GM20431 (cell line): Measurements from ENCODE around the gene TSPAN18.

Experiments used
- in situ Hi-C: fragments of 300-500 bp; cut with MseI, MboI; formaldehyde crosslinking; loops from one replicate; pipeline ENCODE4 v1.15.0; 2020; ENCODE audit warnings: low sequenced_read_pairs; ENCODE audit not compliant: unreplicated experiment

Gene TSPAN18

GRCh38 chr11:44920451-44920850 is 193.7 kb downstream of the TSPAN18 start:
- in situ Hi-C loops, result loop anchor here (25.0 kb wide), 2 partner anchors 183 to 383 kb away; partner anchors contain the start of gene TSPAN18

DNA sequence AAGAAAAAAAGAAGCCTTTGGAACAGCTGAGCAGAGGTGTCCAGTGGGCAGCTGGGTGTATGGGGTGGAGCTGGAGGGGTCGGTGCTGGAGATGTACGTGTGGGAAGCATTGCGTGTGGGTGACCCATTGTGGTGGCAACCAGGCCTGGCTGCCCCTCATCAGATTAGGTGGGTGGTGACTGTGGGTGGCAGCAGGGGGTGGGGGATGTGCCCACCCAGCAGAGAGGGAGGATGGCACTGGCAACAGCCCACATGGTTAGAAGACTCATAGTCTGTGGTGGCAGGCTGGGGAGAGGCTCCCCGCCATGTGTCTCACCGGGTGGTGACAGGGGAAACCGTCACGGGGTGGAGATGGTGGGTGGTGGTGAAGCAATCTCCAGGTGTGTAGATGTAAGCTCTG is 196.4 kb downstream of the TSPAN18 start:
- in situ Hi-C loops, result loop anchor here (25.0 kb wide), 2 partner anchors 186 to 386 kb away; partner anchors contain the start of gene TSPAN18

- in situ Hi-C loops, result loop anchor here (25.0 kb wide), 2 partner anchors 187 to 387 kb away; partner anchors contain the start of gene TSPAN18
These were observed 197.0 kb downstream of the TSPAN18 start for GRCh38 chr11:44923806-44924205.

DNA sequence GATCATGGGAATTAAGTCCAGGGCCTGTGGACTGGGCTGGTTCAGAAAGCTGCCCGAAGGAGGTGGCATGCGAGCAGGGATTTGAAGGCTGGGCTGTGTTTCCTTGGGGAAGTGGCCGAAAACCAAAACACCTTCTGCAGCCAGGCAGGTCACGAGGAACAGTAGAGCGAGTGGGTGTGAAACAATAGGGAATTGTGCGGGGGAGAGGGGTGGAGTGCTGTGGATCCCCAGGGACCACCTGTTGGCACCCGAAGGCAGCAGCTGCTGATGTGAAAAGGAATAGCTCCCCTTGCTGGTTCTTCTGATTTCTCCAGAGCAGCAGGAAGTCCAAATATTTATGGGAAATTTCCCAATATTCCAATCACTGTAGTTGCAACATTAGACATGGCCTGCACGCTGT is 199.3 kb downstream of the TSPAN18 start:
- in situ Hi-C loops, result loop anchor here (25.0 kb wide), 1 partner anchor 386 kb away; no protein-coding TSS in a partner anchor

DNA sequence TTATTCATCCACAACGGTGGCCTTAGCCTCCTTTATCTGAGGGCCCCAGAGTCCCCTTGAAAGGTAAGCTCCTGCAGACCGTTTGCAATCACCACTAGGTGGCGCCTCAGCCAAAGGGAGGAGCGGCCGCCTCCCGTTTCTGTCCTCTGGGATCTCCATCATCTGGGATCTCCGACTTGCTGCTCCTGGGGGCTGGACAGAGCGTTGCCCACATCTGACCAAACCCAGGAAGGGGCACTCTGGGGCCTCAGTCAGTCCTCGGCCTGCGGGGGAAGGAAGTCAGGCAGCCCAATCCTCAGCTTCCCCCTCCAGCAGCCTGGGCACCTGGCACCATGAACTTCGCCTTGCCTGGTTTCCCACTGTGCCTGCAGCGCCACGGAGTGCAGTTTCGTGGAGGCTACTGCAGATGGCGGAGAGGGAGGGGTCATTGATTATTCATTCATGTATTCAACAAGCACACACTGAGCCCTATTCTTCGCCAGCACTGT is 200.5 kb downstream of the TSPAN18 start:
- in situ Hi-C loops, result loop anchor here (25.0 kb wide), 1 partner anchor 385 kb away; no protein-coding TSS in a partner anchor

- in situ Hi-C loops, result loop anchor here (25.0 kb wide), 1 partner anchor 384 kb away; no protein-coding TSS in a partner anchor
These were observed 201.4 kb downstream of the TSPAN18 start for GRCh38 chr11:44928144-44928543.

DNA sequence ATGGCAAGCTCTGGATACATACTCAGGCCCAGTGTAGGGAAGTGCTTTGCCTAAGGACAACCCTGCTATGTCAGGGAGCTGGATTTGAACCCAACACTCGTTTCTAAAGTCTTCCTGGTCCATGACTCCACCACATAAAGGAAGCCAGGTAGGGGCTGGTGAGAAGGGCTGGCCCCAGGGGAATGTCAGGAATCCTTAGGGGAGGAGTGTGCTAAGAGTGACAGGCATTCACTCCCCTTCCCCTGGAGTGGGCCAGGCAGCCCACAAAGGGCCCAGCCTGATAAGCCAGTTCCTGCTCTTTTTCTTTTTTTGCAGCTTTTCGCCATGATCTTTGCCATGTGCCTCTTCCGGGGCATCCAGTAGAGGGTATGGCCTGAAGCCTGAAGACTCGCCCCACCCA is 202.1 kb downstream of the TSPAN18 start:
- in situ Hi-C loops, result loop anchor here (25.0 kb wide), 1 partner anchor 383 kb away; no protein-coding TSS in a partner anchor

- in situ Hi-C loops, result loop anchor here (25.0 kb wide), 1 partner anchor 382 kb away; no protein-coding TSS in a partner anchor
These were observed 204.0 kb downstream of the TSPAN18 start for GRCh38 chr11:44930588-44931302.

DNA sequence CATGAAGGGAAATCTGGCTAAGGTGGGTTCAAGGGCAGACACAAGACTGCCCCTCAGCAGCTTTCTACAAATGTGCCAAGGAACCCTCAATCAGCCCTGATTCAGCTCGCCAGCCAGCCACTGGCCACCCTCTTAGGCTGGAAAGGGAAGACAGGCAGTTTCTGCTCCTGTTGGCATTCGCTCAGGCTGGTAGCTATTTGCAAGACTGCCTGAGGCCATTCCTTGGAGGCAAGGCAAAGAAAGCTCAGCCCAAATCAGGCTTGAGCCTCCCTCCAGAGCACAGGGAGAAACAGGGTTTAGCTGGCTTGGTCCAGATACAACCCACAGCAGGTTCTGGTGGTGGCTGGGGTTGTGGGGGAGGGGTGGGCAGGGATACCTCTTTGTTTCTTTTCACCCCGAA is 204.7 kb downstream of the TSPAN18 start:
- in situ Hi-C loops, result loop anchor here (25.0 kb wide), 1 partner anchor 381 kb away; no protein-coding TSS in a partner anchor

GRCh38 chr11:44934110-44934509 is 207.3 kb downstream of the TSPAN18 start:
- in situ Hi-C loops, result loop anchor here (25.0 kb wide), 1 partner anchor 378 kb away; no protein-coding TSS in a partner anchor

DNA sequence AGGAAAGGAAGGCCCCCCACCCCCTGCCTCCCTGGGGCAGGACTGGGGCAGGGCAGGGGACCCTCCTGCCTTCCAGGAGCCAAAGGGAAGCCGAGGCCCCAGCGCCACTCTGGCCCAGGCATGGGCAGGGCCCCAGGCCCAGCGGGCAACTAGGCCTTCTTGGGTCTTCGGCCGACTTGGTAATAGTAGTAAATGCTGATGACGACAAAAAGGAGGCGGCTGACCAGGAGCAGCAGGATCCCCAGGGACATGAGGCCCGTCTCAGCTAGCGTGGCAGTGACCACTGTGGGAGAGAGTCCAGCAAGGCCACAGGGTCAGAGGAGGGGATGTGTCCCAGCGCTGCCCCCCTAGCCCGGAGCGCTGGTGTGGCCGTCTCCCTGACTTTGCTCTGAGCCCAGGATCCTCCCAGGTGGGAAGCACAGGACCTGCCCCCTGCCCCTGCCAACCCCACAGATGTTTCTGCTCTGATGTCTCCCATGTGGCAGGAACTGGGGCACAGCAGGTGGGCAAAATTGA is 208.0 kb downstream of the TSPAN18 start:
- in situ Hi-C loops, result loop anchor here (5.0 to 25.0 kb wide), 2 partner anchors 173 to 378 kb away; no protein-coding TSS in a partner anchor

- in situ Hi-C loops, result loop anchor here (5.0 to 25.0 kb wide), 2 partner anchors 171 to 376 kb away; no protein-coding TSS in a partner anchor
These were observed 209.8 kb downstream of the TSPAN18 start for GRCh38 chr11:44936525-44936924.

GRCh38 chr11:44936951-44937543 is 210.3 kb downstream of the TSPAN18 start:
- in situ Hi-C loops, result loop anchor here (5.0 to 25.0 kb wide), 2 partner anchors 170 to 375 kb away; no protein-coding TSS in a partner anchor

DNA sequence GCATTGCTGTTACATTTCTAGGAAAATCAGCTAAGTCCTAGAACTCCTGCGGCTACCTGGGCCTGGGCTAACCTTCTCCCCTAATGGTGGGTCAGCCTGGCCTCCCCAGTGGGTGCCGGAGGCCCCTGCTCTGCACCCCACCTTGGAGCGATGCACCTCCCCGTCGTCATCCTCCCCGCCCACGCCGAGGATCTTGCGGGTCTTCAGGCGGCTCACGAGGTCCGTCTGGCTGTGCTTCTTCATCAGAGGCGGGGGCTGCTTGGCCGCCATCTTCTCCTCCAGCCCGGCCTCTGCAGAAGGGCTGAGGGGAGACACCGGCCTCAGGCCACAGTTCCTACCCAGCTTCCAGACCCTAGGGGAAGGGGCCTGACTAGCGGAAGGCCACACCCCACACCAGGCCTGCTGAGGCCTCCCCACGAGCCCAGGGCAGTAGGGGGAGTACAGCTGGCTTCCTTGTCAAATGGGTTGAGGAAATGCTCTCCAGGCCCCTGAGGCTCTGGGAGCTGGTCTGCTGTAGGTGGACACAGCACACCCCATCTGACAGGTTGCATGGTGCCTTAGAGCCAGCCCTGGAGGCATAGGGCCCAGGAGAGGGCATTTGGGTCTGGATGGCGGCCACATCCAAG is 211.4 kb downstream of the TSPAN18 start:
- in situ Hi-C loops, result loop anchor here (5.0 to 25.0 kb wide), 2 partner anchors 169 to 374 kb away; no protein-coding TSS in a partner anchor

DNA sequence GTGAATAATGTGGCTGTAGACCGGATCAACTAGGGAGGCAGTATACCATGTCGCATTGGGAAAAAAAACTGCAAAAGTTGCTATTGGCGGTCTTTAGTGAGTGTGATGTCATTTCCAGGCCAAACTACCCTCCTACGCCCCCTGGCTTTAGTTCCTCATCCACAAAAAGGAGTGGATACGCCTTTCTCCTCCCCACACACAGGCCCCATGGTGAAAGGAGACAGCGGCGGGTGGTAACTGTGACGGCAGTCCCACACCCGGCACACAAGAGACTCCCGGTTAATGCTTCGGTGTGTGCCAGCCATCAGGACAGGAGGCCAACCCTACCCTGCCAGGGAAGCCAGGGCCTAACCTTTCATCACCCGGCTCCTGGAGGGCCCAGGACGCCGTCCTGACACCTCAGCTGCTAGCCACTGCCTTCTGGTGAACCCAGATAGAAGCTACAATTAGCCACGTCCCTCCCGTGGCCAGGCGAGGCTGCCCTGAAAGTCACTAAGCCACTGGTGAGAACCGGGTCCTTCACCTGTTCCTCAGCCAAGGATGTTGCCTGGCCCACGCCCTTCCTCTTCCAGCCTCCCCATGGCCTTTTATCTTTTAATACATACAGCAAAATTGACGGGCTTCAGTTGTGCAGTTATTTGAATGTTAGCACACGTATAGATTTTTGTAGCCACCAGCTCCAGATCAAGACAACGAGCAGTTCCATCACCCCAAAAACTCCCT is 213.1 kb downstream of the TSPAN18 start:
- in situ Hi-C loops, result loop anchor here (5.0 to 25.0 kb wide), 2 partner anchors 167 to 372 kb away; no protein-coding TSS in a partner anchor

- in situ Hi-C loops, result loop anchor here (25.0 kb wide), 1 partner anchor 372 kb away; no protein-coding TSS in a partner anchor
These were observed 213.6 kb downstream of the TSPAN18 start for GRCh38 chr11:44940404-44940803.

GRCh38 chr11:44940835-44941234 is 214.1 kb downstream of the TSPAN18 start:
- in situ Hi-C loops, result loop anchor here (25.0 kb wide), 1 partner anchor 371 kb away; no protein-coding TSS in a partner anchor

DNA sequence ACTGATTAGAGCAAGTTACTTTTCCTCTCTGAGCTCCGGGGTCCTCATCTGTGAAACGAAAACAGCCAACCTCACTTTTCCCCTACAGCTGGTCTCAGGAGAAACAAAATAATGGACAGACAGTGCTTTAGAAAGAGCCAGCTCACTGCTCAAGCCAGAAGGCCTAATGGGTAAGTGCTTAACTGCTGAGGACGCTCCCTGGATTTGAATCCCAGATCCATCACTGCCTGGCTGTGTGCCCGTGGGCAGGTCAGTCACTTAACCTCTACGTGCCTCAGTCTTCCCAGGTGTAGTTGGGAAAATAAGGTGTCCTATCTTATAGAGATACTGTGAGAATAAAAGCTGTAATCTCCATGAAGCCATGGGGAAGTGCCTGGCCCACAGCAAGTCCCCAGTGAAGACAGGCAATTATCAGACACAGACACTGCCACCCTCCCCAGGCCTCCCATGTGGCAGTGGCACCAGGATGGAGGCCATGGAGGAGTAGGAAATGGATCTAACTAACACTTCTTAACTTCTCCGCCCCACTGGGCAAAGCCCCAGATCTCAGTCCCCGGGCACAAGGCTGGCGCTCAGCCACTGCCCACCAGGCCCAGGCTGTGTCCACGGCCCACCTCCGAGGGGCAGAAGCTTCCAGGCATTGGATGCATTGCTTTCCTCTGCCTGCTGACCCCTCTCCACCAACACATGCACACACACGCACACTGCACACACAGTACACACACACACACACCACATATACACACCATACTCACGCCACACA is 214.7 kb downstream of the TSPAN18 start:
- in situ Hi-C loops, result loop anchor here (25.0 kb wide), 1 partner anchor 371 kb away; no protein-coding TSS in a partner anchor
